Neural progenitor cell (in vitro differentiated cells): ENCODE measurements around the gene GYS2. TPM values are rescaled to one million over a fixed set of nuclear protein-coding genes. Genes with fewer than 3 reads are reported as not detected.

Source experiments
- DNase-seq: peaks from one replicate; pipeline ENCODE4 v3.0.0-alpha.2; 2016; ENCODE audit warnings: low spot score
- H2AFZ ChIP-seq: fragments of 200-600 bp; sonication (generic); replicated peaks from 2 replicates; pipeline ENCODE4 v1.6.1; 2016; ENCODE audit warnings: antibody characterized with exemption
- H3F3A ChIP-seq: fragments of 200-600 bp; sonication (generic); 2 replicates; pipeline ENCODE4 v1.6.1; 2016; ENCODE audit warnings: antibody characterized with exemption, low read depth
- H3K27ac ChIP-seq: fragments of 200-600 bp; sonication (generic); 2 replicates; pipeline ENCODE4 v1.5.1; 2016; ENCODE audit warnings: mild to moderate bottlenecking
- H3K27me3 ChIP-seq: fragments of 200-600 bp; sonication (generic); 2 replicates; pipeline ENCODE4 v1.6.1; 2016; ENCODE audit warnings: mild to moderate bottlenecking, moderate library complexity
- H3K36me3 ChIP-seq: fragments of 200-600 bp; sonication (generic); 2 replicates; pipeline ENCODE4 v1.5.1; 2016
- H3K4me1 ChIP-seq: fragments of 200-600 bp; sonication (generic); 2 replicates; pipeline ENCODE4 v1.6.1; 2016; ENCODE audit warnings: mixed run types
- H3K4me2 ChIP-seq: fragments of 200-600 bp; sonication (generic); 2 replicates; pipeline ENCODE4 v1.6.1; 2016
- H3K4me3 ChIP-seq: fragments of 200-600 bp; sonication (generic); 2 replicates; pipeline ENCODE4 v1.5.1; 2016
- H3K79me2 ChIP-seq: fragments of 200-600 bp; sonication (generic); 2 replicates; pipeline ENCODE4 v1.6.1; 2016; ENCODE audit warnings: low read depth
- H3K9ac ChIP-seq: fragments of 200-600 bp; sonication (generic); 2 replicates; pipeline ENCODE4 v1.6.1; 2016
- H3K9me3 ChIP-seq: fragments of 200-600 bp; sonication (generic); 2 replicates; pipeline ENCODE4 v1.5.1; 2016; ENCODE audit warnings: low read depth
- H4K20me1 ChIP-seq: fragments of 200-600 bp; sonication (generic); 2 replicates; pipeline ENCODE4 v1.6.1; 2016; ENCODE audit warnings: low read depth
- H3K27ac Mint-ChIP-seq: 3 replicates; pipeline ENCODE4 v1.8.0; 2021; ENCODE audit warnings: mixed read lengths
- H3K27me3 Mint-ChIP-seq: 2 replicates; pipeline ENCODE4 v1.8.0; 2022; ENCODE audit warnings: low read depth, mild to moderate bottlenecking, inconsistent platforms, moderate library complexity, mixed read lengths; ENCODE audit not compliant: insufficient read depth
- H3K36me3 Mint-ChIP-seq: 3 replicates; pipeline ENCODE4 v1.8.0; 2021; ENCODE audit warnings: mixed read lengths
- H3K4me1 Mint-ChIP-seq: 3 replicates; pipeline ENCODE4 v1.8.0; 2021; ENCODE audit warnings: mixed read lengths
- H3K4me3 Mint-ChIP-seq: 3 replicates; pipeline ENCODE4 v1.8.0; 2021; ENCODE audit warnings: mild to moderate bottlenecking, moderate library complexity, mixed read lengths
- H3K9me3 Mint-ChIP-seq: 3 replicates; pipeline ENCODE4 v1.8.0; 2020; ENCODE audit warnings: mixed read lengths
- CTCF ChIP-seq: fragments of 200-600 bp; sonication (generic); IDR thresholded peaks from 2 replicates; pipeline ENCODE4 v1.5.1; 2017; ENCODE audit warnings: antibody characterized with exemption, mild to moderate bottlenecking
- EZH2 ChIP-seq: fragments of 200-600 bp; sonication (generic); IDR thresholded peaks from 2 replicates; pipeline ENCODE4 v1.6.1; 2017; ENCODE audit warnings: antibody characterized with exemption, mild to moderate bottlenecking, moderate library complexity
- EZH2phosphoT487 ChIP-seq: fragments of 200-600 bp; sonication (generic); IDR thresholded peaks from 2 replicates; pipeline ENCODE4 v1.6.1; 2017; ENCODE audit warnings: antibody characterized with exemption
- total RNA-seq: library from RNA; depleted of rRNA; stranded (reverse); fragments of >200 nt; gene quantifications from 2 replicates; pipeline ENCODE4 v1.2.3, GENCODE V29; 2015; ENCODE audit warnings: low replicate concordance

GYS2 gene
- total RNA-seq, 1 donor from 2014 or later: not detected

GRCh38 chr12:21606175-21606574, 1.5 kb upstream of the GYS2 start:
- no peak overlapping the region for H3K9ac ChIP-seq
- H3K9me3 Mint-ChIP-seq: no peaks in the 10 kb centered on the region
- no peaks in the 10 kb centered on the region for H4K20me1 ChIP-seq
- H3K27ac Mint-ChIP-seq: no peak overlapping the region
- no peak for TF ChIP-seq EZH2phosphoT487
- no peak for TF ChIP-seq CTCF
- TF ChIP-seq EZH2: no peak
- no peaks in the 10 kb centered on the region for H3K27me3 Mint-ChIP-seq
- peaks cover 6% of the 10 kb centered on the region for H3K4me1 Mint-ChIP-seq
- H3F3A ChIP-seq: no peaks in the 10 kb centered on the region
- H3K9me3 ChIP-seq: no peaks in the 10 kb centered on the region
- H3K27me3 ChIP-seq: no peaks in the 10 kb centered on the region
- no peaks in the 10 kb centered on the region for H3K36me3 Mint-ChIP-seq
- no peaks in the 10 kb centered on the region for H3K79me2 ChIP-seq
- no peak overlapping the region for H3K4me2 ChIP-seq
- H3K4me3 Mint-ChIP-seq: no peak overlapping the region
- H3K36me3 ChIP-seq: no peaks in the 10 kb centered on the region
- H3K4me3 ChIP-seq: no peak overlapping the region
- H3K4me1 ChIP-seq: peaks cover 6% of the 10 kb centered on the region
- no peak overlapping the region for H3K27ac ChIP-seq
- no peak overlapping the region for H2AFZ ChIP-seq
- no peak for DNase-seq

GRCh38 chr12:21602774-21603173, 1.9 kb downstream of the GYS2 start:
- no peaks in the 10 kb centered on the region for H3K9me3 ChIP-seq
- no peak overlapping the region for H3K27ac ChIP-seq
- no peak overlapping the region for H2AFZ ChIP-seq
- H3K4me1 Mint-ChIP-seq: peaks cover 14% of the 10 kb centered on the region
- no peaks in the 10 kb centered on the region for H3K36me3 ChIP-seq
- no peaks in the 10 kb centered on the region for H3K27me3 Mint-ChIP-seq
- H3K27me3 ChIP-seq: no peaks in the 10 kb centered on the region
- H3K79me2 ChIP-seq: no peaks in the 10 kb centered on the region
- no peak overlapping the region for H3K4me3 ChIP-seq
- no peak for DNase-seq
- H3K27ac Mint-ChIP-seq: no peak overlapping the region
- no peaks in the 10 kb centered on the region for H3F3A ChIP-seq
- no peak overlapping the region for H3K4me3 Mint-ChIP-seq
- H4K20me1 ChIP-seq: no peaks in the 10 kb centered on the region
- H3K36me3 Mint-ChIP-seq: no peaks in the 10 kb centered on the region
- no peak overlapping the region for H3K4me2 ChIP-seq
- peaks cover 6% of the 10 kb centered on the region for H3K4me1 ChIP-seq
- no peak overlapping the region for H3K9ac ChIP-seq
- TF ChIP-seq CTCF (no peak), EZH2phosphoT487 (no peak), EZH2 (no peak)
- no peaks in the 10 kb centered on the region for H3K9me3 Mint-ChIP-seq

- Mint-ChIP-seq H3K36me3 (no peaks in the 10 kb centered on the region), H3K27ac (no peak overlapping the region), H3K4me3 (no peak overlapping the region), H3K27me3 (no peaks in the 10 kb centered on the region), H3K9me3 (no peaks in the 10 kb centered on the region), H3K4me1 (peaks cover 14% of the 10 kb centered on the region)
- H3K79me2 ChIP-seq: no peaks in the 10 kb centered on the region
- H3K4me3 ChIP-seq: no peak overlapping the region
- no peak for DNase-seq
- no peaks in the 10 kb centered on the region for H3K9me3 ChIP-seq
- H3K36me3 ChIP-seq: no peaks in the 10 kb centered on the region
- H3K27ac ChIP-seq: no peak overlapping the region
- no peak overlapping the region for H3K4me2 ChIP-seq
- no peak overlapping the region for H3K9ac ChIP-seq
- H4K20me1 ChIP-seq: no peaks in the 10 kb centered on the region
- no peak for TF ChIP-seq CTCF
- TF ChIP-seq EZH2: no peak
- no peak for TF ChIP-seq EZH2phosphoT487
- H3K4me1 ChIP-seq: peaks cover 6% of the 10 kb centered on the region
- no peaks in the 10 kb centered on the region for H3K27me3 ChIP-seq
- H2AFZ ChIP-seq: no peak overlapping the region
- no peaks in the 10 kb centered on the region for H3F3A ChIP-seq
These were observed 4.5 kb downstream of the GYS2 start for GRCh38 chr12:21600196-21600595.
